ENCODE data around the gene CAPS. TPM values are rescaled to one million over a fixed set of nuclear protein-coding genes. Genes with fewer than 3 reads are reported as not detected.

CAPS gene
- total RNA-seq, 4 donors from 2014 or later = 24.6 to 57.3 (median 38.0) TPM

DNA sequence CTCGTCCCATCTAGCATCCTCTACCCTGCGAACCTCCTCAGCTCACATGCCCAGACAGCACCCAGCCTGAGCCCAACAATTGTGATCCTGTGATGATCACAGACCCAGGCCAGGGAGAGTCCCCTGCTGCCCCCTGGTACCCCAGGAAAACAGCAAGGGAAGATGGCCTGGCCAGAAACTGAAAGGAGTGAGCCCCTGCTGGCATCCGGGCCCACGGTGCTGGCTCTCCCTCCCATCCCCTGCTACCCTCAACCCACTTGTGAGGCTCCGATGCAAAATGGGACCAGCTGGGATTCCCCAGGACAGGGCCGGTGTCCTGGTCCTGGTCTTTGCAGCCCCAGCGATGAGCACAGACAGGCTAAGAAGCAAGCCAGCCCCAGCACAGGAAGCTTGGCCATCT lies 49.8 kb downstream of the CAPS start:
- Histone ChIP-seq H3K36me3 (no peaks in the 10 kb centered on the region), H3K27ac (peak overlapping the region; percentile 28 to 86 (median 83)), H3K4me1 (peaks cover 58 to 85% (median 76%) of the 10 kb centered on the region in 4 donors), H3K9me3 (no peaks in the 10 kb centered on the region), H3K4me3 (no peak overlapping the region), H3K27me3 (no peaks in the 10 kb centered on the region)
- intact Hi-C loops (cut with DNase I; ENCODE audit: low total_unique reads) (no loop called here), in situ Hi-C loops (cut with MboI; ENCODE audit: low pct_ligation_motif_present in 1 of 4, low pct_unique_long_range_greater_than_20kb in 1 of 4, low sequenced_read_pairs in 3 of 4) (no loop called here)
- 92% methylated on average over 7 of the region's 7 CpGs; no CpG with 5 or more reads in 1 of the 2 donors for WGBS, 2 donors (ENCODE audit: low coverage in 1 of 2)
- DNase-seq = no peak
- TF ChIP-seq EP300 (IDR thresholded peaks at IDR 0.05; ENCODE audit: low read depth) (no peak), POLR2AphosphoS5 (IDR thresholded peaks at IDR 0.05) (no peak), POLR2A (IDR thresholded peaks at IDR 0.05) (no peak)
- TF ChIP-seq, protein P1, sequence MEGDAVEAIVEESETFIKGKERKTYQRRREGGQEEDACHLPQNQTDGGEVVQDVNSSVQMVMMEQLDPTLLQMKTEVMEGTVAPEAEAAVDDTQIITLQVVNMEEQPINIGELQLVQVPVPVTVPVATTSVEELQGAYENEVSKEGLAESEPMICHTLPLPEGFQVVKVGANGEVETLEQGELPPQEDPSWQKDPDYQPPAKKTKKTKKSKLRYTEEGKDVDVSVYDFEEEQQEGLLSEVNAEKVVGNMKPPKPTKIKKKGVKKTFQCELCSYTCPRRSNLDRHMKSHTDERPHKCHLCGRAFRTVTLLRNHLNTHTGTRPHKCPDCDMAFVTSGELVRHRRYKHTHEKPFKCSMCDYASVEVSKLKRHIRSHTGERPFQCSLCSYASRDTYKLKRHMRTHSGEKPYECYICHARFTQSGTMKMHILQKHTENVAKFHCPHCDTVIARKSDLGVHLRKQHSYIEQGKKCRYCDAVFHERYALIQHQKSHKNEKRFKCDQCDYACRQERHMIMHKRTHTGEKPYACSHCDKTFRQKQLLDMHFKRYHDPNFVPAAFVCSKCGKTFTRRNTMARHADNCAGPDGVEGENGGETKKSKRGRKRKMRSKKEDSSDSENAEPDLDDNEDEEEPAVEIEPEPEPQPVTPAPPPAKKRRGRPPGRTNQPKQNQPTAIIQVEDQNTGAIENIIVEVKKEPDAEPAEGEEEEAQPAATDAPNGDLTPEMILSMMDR (IDR thresholded peaks at IDR 0.05) = no peak

DNA sequence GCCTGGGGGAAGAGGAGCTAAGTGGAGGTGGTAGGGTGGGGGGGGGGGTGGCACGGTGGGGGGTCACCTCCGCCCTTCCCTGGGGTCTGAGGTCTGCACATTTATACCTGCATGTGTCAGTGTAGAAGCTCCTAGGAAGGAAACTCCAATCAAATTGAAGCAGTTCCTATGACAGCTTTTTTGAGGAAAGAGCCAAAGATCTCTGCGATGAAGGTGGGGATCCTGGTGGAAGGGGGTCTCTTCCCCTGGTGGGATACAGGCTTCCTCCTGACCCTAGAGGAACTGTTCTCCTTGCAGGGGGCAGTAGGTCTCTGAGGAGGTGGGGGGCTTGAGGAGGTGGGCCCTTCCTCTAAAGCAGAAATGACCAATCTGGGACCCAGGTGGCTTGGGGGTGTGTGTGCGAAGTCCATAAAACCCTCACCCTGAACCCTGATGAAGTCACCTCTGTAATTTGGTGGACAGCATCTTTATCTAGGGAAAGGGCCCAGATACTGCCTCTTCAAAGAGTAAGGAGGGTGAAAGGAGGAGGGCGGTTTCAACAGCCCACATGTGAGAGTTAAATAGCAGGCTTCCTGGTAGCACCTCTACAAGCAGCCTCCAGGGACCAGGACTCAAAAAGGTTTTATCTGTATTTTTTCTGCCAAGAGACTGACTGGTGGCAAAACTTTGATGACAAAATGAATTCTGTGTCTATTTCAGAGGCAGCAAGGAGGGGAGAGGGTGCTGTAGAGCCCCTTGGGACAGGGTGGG lies 50.9 kb downstream of the CAPS start:
- intact Hi-C loops (cut with DNase I; ENCODE audit: low total_unique reads) (no loop called here), in situ Hi-C loops (cut with MboI; ENCODE audit: low pct_ligation_motif_present in 1 of 4, low pct_unique_long_range_greater_than_20kb in 1 of 4, low sequenced_read_pairs in 3 of 4) (no loop called here)
- WGBS, 2 donors (ENCODE audit: low coverage in 1 of 2) = 83 to 90% methylated on average over 1 to 4 of the region's 5 CpGs
- H3K27ac ChIP-seq = peak overlapping the region; percentile 67 to 86 (median 81)
- H3K4me3 ChIP-seq = no peak overlapping the region
- H3K9me3 ChIP-seq = no peaks in the 10 kb centered on the region
- no peak for DNase-seq
- TF ChIP-seq EP300 (IDR thresholded peaks at IDR 0.05; ENCODE audit: low read depth) (no peak), POLR2A (IDR thresholded peaks at IDR 0.05) (no peak), POLR2AphosphoS5 (IDR thresholded peaks at IDR 0.05) (no peak)
- TF ChIP-seq, protein P1 (IDR thresholded peaks at IDR 0.05) = no peak
- peaks cover 64 to 85% (median 75%) of the 10 kb centered on the region in 4 donors for H3K4me1 ChIP-seq
- H3K27me3 ChIP-seq = no peaks in the 10 kb centered on the region
- H3K36me3 ChIP-seq = no peaks in the 10 kb centered on the region

Other genes with a start within 250 kb of the CAPS start
- 10 to 100 TPM; 30.3 to 73.5 (median 52.6) TPM for gene MICOS13, start 233.7 kb upstream of the CAPS start, total RNA-seq
- gene HSD11B1L, start 233.2 kb upstream of the CAPS start, total RNA-seq = 10 to 100 TPM; 10.8 to 30.1 (median 16.6) TPM
- 100 to 1,000 TPM in 3 of 4 donors, 10 to 100 TPM in 1; 87.9 to 636 (median 329) TPM for gene RPL36, start 224.0 kb upstream of the CAPS start, total RNA-seq
- 100 to 1,000 TPM in 1 of 4 donors, 10 to 100 TPM in 3; 28.7 to 164 (median 39.8) TPM for gene LONP1, start 194.1 kb upstream of the CAPS start, total RNA-seq
- not detected for gene CATSPERD, start 193.6 kb upstream of the CAPS start, total RNA-seq
- gene PRR22, start 129.5 kb upstream of the CAPS start, total RNA-seq = 10 to 100 TPM in 1 of 4 donors, 1 to 10 TPM in 3; 1.1 to 10.5 (median 1.6) TPM
- gene DUS3L, start 123.1 kb upstream of the CAPS start, total RNA-seq = 10 to 100 TPM; 28.3 to 86.6 (median 56.6) TPM
- gene NRTN, start 109.2 kb upstream of the CAPS start, total RNA-seq = 1 to 10 TPM in 3 of 4 donors, under 1 TPM in 1; 0.82 to 3.8 (median 1.5) TPM
- gene FUT6, start 74.6 kb upstream of the CAPS start, total RNA-seq = 100 to 1,000 TPM in 2 of 4 donors, 10 to 100 TPM in 2; 71.9 to 251 (median 115) TPM
- 100 to 1,000 TPM; 180 to 222 (median 191) TPM for gene FUT3, start 62.8 kb upstream of the CAPS start, total RNA-seq
- gene FUT5, start 43.7 kb upstream of the CAPS start, total RNA-seq = 1 to 10 TPM in 1 of 4 donors, not detected in 3; 4.8 TPM
- 100 to 1,000 TPM; 149 to 352 (median 235) TPM for gene NDUFA11, start 10.5 kb upstream of the CAPS start, total RNA-seq
- 10 to 100 TPM in 2 of 4 donors, 1 to 10 TPM in 2; 8.9 to 59.5 (median 18.4) TPM for gene VMAC, start 9.4 kb upstream of the CAPS start, total RNA-seq
- gene RANBP3, start 63.9 kb downstream of the CAPS start, total RNA-seq = 100 to 1,000 TPM in 1 of 4 donors, 10 to 100 TPM in 3; 58.9 to 175 (median 65.0) TPM
- 10 to 100 TPM in 2 of 4 donors, 1 to 10 TPM in 2; 6.1 to 57.5 (median 11.8) TPM for gene RFX2, start 196.2 kb downstream of the CAPS start, total RNA-seq
- not detected for gene ACSBG2, start 221.4 kb downstream of the CAPS start, total RNA-seq